MCF 10A (cell line): Measurements from ENCODE around the gene ARHGAP44. TPM values are rescaled to one million over a fixed set of nuclear protein-coding genes. Genes with fewer than 3 reads are reported as not detected.

ENCODE experiments used
- BruUV-seq: library from RNA; stranded (reverse); fragments of 400-500 nt; replicated peaks from 2 replicates; lab custom pipeline; 2021; lab: Mats Ljungman, UMichigan
- CTCF ChIA-PET: fragments of 300-600 bp; sonication (Branson Sonifier 250); formaldehyde crosslinking; extraction: SDS; loops from one replicate; lab custom pipeline; 2021; ENCODE audit warnings: antibody characterized with exemption, inconsistent platforms; lab: Yijun Ruan, JAX
- POLR2A ChIA-PET: fragments of 300-600, 350-650 bp; sonication (Branson Sonifier 250); formaldehyde crosslinking; extraction: SDS; loops from one replicate; lab custom pipeline; 2020; ENCODE audit warnings: antibody characterized with exemption, inconsistent platforms; lab: Yijun Ruan, JAX
- DNase-seq: peaks from one replicate; pipeline ENCODE4 v3.0.0-alpha.2; 2018; ENCODE audit not compliant: unreplicated experiment
- H3K27ac Mint-ChIP-seq: one replicate; pipeline ENCODE4 v1.8.0; 2022; ENCODE audit warnings: mild to moderate bottlenecking, low read depth, mixed read lengths; ENCODE audit not compliant: unreplicated experiment
- H3K27me3 Mint-ChIP-seq: one replicate; pipeline ENCODE4 v1.8.0; 2022; ENCODE audit warnings: mixed read lengths; ENCODE audit not compliant: insufficient read depth, unreplicated experiment
- H3K36me3 Mint-ChIP-seq: one replicate; pipeline ENCODE4 v1.8.0; 2022; ENCODE audit warnings: mild to moderate bottlenecking, moderate library complexity, mixed read lengths; ENCODE audit not compliant: insufficient read depth, unreplicated experiment
- H3K4me1 Mint-ChIP-seq: one replicate; pipeline ENCODE4 v1.8.0; 2022; ENCODE audit warnings: mixed read lengths; ENCODE audit not compliant: insufficient read depth, unreplicated experiment
- H3K4me3 Mint-ChIP-seq: one replicate; pipeline ENCODE4 v1.8.0; 2022; ENCODE audit warnings: mild to moderate bottlenecking, moderate library complexity, mixed read lengths; ENCODE audit not compliant: unreplicated experiment
- H3K9me3 Mint-ChIP-seq: one replicate; pipeline ENCODE4 v1.8.0; 2022; ENCODE audit warnings: mixed read lengths; ENCODE audit not compliant: unreplicated experiment
- CTCF ChIP-seq: fragments of 200-600 bp; IDR thresholded peaks from one replicate; pipeline ENCODE4 v1.8.0; 2022; ENCODE audit warnings: antibody characterized with exemption, mild to moderate bottlenecking; ENCODE audit not compliant: unreplicated experiment
- intact Hi-C: fragments of 100-400 bp; cut with micrococcal nuclease; formaldehyde crosslinking; loops from 2 replicates; pipeline ENCODE4 v1.14.1; 2022
- total RNA-seq: library from RNA; stranded (reverse); gene quantifications from 2 replicates; pipeline ENCODE4 v1.2.3, GENCODE V29; 2022

ARHGAP44 gene
- total RNA-seq, 1 experiment from 2014 or later = 1.3 TPM

- CTCF ChIA-PET = interaction anchor here (0.6 to 1.2 kb wide), 2 partner anchors 10 to 23 kb away, joined by 3 read pairs; no protein-coding TSS in a partner anchor
- intact Hi-C loops = no loop called here
- POLR2A ChIA-PET = no interaction called here
- Mint-ChIP-seq H3K36me3 (peaks cover 86% of the 10 kb centered on the region), H3K9me3 (no peaks in the 10 kb centered on the region), H3K27ac (no peak overlapping the region), H3K4me1 (no peaks in the 10 kb centered on the region), H3K4me3 (no peak overlapping the region), H3K27me3 (no peaks in the 10 kb centered on the region)
- TF ChIP-seq CTCF = no peak
- BruUV-seq = no TSS peak
- DNase-seq = no peak
These were observed 206.0 kb downstream of the ARHGAP44 start for GRCh38 chr17:12995106-12995895.

DNA sequence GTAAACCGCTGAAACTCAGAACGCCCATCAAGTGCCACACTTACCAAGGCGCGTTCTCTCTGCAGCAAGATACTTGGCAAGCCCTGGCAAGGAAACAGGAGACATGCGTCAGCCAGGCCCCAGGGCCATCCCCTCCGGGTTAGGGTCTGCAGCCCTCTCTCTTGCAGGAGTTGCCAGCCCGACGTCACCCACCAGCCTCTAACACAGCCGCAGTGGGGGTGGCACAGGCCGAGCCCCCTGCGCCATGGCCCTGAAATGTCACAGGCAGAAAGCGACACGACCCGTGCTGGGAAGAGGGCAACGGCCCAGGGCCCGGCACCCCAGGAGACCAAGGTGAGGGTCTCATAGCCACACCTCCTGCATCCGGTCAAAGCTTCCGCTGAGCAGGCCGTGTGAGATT, 206.6 kb downstream of the ARHGAP44 start:
- ChIA-PET CTCF (no interaction called here), POLR2A (no interaction called here)
- DNase-seq = no peak
- Mint-ChIP-seq H3K27me3 (no peaks in the 10 kb centered on the region), H3K36me3 (peaks cover 88% of the 10 kb centered on the region), H3K27ac (no peak overlapping the region), H3K9me3 (no peaks in the 10 kb centered on the region), H3K4me3 (no peak overlapping the region), H3K4me1 (no peaks in the 10 kb centered on the region)
- BruUV-seq = no TSS peak
- intact Hi-C loops = no loop called here
- no peak for TF ChIP-seq CTCF

DNA sequence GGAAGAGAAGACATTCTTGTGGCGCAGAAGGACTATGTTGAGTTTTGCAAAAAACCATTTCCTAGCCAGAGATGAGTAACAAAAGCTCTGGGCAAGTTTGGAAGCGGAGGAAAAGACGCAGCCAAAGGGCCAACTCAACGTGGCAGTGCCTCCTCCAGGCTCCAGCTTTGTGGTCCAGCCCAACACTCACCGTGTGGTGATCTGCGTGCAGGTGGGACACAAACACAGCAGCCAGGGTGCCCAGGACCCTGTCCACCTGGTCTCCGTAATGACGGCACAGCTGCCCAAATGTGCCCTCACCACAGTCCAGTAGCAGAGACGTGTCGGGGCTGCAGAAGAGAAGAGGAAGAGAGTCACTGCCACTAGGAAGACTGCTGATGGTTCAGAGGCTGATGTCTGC, 207.1 kb downstream of the ARHGAP44 start:
- Mint-ChIP-seq H3K27ac (no peak overlapping the region), H3K36me3 (peaks cover 85% of the 10 kb centered on the region), H3K4me3 (no peak overlapping the region), H3K27me3 (no peaks in the 10 kb centered on the region), H3K4me1 (no peaks in the 10 kb centered on the region), H3K9me3 (no peaks in the 10 kb centered on the region)
- intact Hi-C loops = no loop called here
- ChIA-PET CTCF (interaction anchor here (1.2 kb wide), 1 partner anchor 9 kb away, joined by 3 read pairs; no protein-coding TSS in a partner anchor), POLR2A (no interaction called here)
- no peak for TF ChIP-seq CTCF
- BruUV-seq = no TSS peak
- DNase-seq = no peak

DNA sequence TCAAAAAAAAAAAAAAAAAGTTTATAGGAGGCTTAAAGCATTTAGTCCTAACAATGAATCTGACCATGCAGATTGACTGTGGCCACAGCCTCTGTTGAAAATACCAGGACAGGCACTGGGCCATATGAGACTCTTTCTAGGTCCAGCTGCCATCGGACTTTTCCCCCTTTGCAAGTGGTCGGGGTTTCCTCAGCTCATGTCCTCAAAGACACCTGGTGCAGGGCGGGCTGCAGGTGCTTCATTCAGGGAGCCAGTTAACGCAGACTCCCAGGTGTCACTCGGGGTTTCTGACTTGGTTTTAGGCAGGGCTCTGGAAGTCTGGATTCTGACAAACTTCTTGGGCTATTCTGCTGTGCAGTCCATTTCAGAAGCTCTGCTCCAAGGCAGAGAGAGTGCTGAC, 207.6 kb downstream of the ARHGAP44 start:
- POLR2A ChIA-PET = interaction anchor here (0.6 kb wide), 1 partner anchor 201 kb away, joined by 4 read pairs; no protein-coding TSS in a partner anchor
- Mint-ChIP-seq H3K4me1 (no peaks in the 10 kb centered on the region), H3K27ac (no peak overlapping the region), H3K4me3 (no peak overlapping the region), H3K36me3 (peaks cover 79% of the 10 kb centered on the region), H3K9me3 (no peaks in the 10 kb centered on the region), H3K27me3 (no peaks in the 10 kb centered on the region)
- DNase-seq = no peak
- no peak for TF ChIP-seq CTCF
- intact Hi-C loops = no loop called here
- no TSS peak for BruUV-seq
- CTCF ChIA-PET = interaction anchor here (0.9 to 1.3 kb wide), 3 partner anchors 9 to 451 kb away, joined by 3 to 7 read pairs (median 3); no protein-coding TSS in a partner anchor
